ENCODE measurements around the gene SH3PXD2A. TPM values are rescaled to one million over a fixed set of nuclear protein-coding genes. Genes with fewer than 3 reads are reported as not detected.

The SH3PXD2A gene
- total and polyA plus RNA-seq, 3 donors from 2014 or later: 10.8 to 12.1 (median 12.0) TPM

- DNase-seq: no peak
- Histone ChIP-seq H3K4me3 (no peak overlapping the region), H3K27ac (no peak overlapping the region), H3K4me1 (peaks cover 1% of the 10 kb centered on the region), H3K27me3 (no peaks in the 10 kb centered on the region), H3K9me3 (no peaks in the 10 kb centered on the region), H3K36me3 (ENCODE audit: low read depth, missing control alignments) (no peaks in the 10 kb centered on the region)
- intact Hi-C loops (cut with DNase I; ENCODE audit: low total_unique reads): no loop called here
- WGBS, 2 donors: 93% methylated on average over 7 of the region's 7 CpGs
- TF ChIP-seq, protein P1, sequence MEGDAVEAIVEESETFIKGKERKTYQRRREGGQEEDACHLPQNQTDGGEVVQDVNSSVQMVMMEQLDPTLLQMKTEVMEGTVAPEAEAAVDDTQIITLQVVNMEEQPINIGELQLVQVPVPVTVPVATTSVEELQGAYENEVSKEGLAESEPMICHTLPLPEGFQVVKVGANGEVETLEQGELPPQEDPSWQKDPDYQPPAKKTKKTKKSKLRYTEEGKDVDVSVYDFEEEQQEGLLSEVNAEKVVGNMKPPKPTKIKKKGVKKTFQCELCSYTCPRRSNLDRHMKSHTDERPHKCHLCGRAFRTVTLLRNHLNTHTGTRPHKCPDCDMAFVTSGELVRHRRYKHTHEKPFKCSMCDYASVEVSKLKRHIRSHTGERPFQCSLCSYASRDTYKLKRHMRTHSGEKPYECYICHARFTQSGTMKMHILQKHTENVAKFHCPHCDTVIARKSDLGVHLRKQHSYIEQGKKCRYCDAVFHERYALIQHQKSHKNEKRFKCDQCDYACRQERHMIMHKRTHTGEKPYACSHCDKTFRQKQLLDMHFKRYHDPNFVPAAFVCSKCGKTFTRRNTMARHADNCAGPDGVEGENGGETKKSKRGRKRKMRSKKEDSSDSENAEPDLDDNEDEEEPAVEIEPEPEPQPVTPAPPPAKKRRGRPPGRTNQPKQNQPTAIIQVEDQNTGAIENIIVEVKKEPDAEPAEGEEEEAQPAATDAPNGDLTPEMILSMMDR (IDR thresholded peaks at IDR 0.05): no peak
- TF ChIP-seq POLR2A (IDR thresholded peaks at IDR 0.05): no peak
These were observed 294.5 kb downstream of the SH3PXD2A start for GRCh38 chr10:103560886-103561285.

DNA sequence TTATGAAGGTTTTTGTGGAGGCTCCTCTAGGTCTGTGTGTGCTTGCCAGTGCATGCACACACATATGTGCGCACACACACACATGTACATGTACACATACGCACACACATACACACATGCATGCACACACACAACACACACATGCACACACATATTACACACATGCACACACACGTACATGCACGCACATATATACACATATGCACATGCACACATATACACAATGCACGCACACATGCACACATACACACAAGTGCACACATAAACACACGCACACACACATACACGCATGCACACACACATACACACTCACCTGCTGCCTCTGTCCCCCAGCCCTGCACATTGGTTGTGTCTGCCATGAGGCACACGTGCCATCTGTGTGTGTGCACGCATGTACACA, 295.6 kb downstream of the SH3PXD2A start:
- WGBS, 2 donors: 76 to 80% methylated on average over 9 of the region's 9 CpGs
- intact Hi-C loops (cut with DNase I; ENCODE audit: low total_unique reads): no loop called here
- Histone ChIP-seq H3K27me3 (no peaks in the 10 kb centered on the region), H3K27ac (no peak overlapping the region), H3K9me3 (no peaks in the 10 kb centered on the region), H3K36me3 (ENCODE audit: low read depth, missing control alignments) (no peaks in the 10 kb centered on the region), H3K4me3 (no peak overlapping the region), H3K4me1 (peaks cover 8% of the 10 kb centered on the region)
- DNase-seq: no peak
- TF ChIP-seq, protein P1 (IDR thresholded peaks at IDR 0.05): no peak
- no peak for TF ChIP-seq POLR2A (IDR thresholded peaks at IDR 0.05)

DNA sequence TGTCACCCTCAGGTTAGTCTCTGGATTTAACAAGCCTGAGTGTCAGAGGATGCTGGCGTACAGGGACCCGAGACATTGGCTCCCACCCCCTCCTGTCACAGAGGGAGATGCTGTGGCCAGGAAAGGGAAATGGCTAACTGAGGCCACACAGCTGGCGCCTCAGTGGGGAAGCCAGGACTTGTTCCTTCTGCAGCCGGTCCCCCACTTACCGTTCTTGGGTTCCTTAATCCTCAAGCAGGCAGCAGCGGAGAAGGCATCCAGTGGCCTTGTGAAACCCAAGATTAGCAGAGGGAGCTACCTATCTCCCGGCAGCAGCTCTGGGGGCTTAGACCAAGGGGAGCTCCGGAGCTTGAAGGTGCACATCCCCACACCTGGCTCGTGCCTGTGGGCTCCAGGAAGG, 296.5 kb downstream of the SH3PXD2A start:
- no peak overlapping the region for H3K27ac ChIP-seq
- TF ChIP-seq, protein P1 (IDR thresholded peaks at IDR 0.05): no peak
- TF ChIP-seq POLR2A (IDR thresholded peaks at IDR 0.05): no peak

GRCh38 chr10:103557455-103557854, 297.9 kb downstream of the SH3PXD2A start:
- Histone ChIP-seq H3K27me3 (no peaks in the 10 kb centered on the region), H3K4me1 (peaks cover 8% of the 10 kb centered on the region), H3K4me3 (no peak overlapping the region), H3K36me3 (ENCODE audit: low read depth, missing control alignments) (no peaks in the 10 kb centered on the region), H3K9me3 (no peaks in the 10 kb centered on the region), H3K27ac (no peak overlapping the region)
- intact Hi-C loops (cut with DNase I; ENCODE audit: low total_unique reads): no loop called here
- DNase-seq: no peak
- WGBS, 2 donors: 94 to 96% methylated on average over 9 to 10 of the region's 10 CpGs
- no peak for TF ChIP-seq POLR2A (IDR thresholded peaks at IDR 0.05)
- TF ChIP-seq, protein P1 (IDR thresholded peaks at IDR 0.05): no peak

More for the DNA sequence above, 296.5 kb downstream of the SH3PXD2A start:
- DNase-seq: no peak
- H3K4me1 ChIP-seq: peaks cover 8% of the 10 kb centered on the region
- no peaks in the 10 kb centered on the region for H3K36me3 ChIP-seq (ENCODE audit: low read depth, missing control alignments)
- H3K9me3 ChIP-seq: no peaks in the 10 kb centered on the region
- intact Hi-C loops (cut with DNase I; ENCODE audit: low total_unique reads): no loop called here
- H3K4me3 ChIP-seq: no peak overlapping the region
- no peaks in the 10 kb centered on the region for H3K27me3 ChIP-seq
- 73 to 90% methylated on average over 8 to 9 of the region's 9 CpGs for WGBS, 2 donors

DNA sequence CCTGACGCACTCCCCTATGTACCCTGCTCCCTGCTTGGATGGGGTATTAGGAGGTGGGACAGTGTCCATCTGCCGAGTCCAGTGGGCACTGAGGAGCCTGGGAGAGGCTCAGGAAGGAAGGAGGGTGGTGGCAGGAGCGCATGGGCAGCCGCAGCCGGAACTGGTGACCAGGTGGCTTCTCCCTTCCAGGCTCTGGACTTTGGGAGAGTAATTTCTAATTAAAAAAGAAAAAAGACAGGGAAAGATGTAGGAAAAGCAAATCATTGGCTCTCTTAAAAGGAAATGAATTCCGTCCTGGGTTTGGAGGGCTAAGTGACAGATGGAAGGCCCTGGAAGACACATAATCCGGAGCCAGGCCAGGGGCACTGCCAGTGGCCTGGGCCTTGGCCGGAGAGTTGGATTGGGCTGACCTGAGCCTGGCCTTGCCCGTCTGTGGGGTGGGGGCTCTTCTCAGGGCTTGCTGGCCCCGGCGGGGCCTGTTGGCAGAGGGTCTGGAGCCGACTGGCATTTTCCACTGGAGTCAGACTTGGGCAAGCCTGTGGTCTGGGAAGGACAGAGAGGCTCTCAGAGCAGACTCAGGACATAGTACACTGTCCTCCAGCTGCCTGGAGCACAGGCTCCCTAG, 298.9 kb downstream of the SH3PXD2A start:
- 85 to 90% methylated on average over 7 to 12 of the region's 12 CpGs for WGBS, 2 donors
- DNase-seq: no peak
- intact Hi-C loops (cut with DNase I; ENCODE audit: low total_unique reads): no loop called here
- H3K27me3 ChIP-seq: no peaks in the 10 kb centered on the region
- peaks cover 8% of the 10 kb centered on the region for H3K4me1 ChIP-seq
- no peaks in the 10 kb centered on the region for H3K9me3 ChIP-seq
- no peak overlapping the region for H3K27ac ChIP-seq
- no peak for TF ChIP-seq POLR2A (IDR thresholded peaks at IDR 0.05)
- TF ChIP-seq, protein P1 (IDR thresholded peaks at IDR 0.05): no peak
- H3K36me3 ChIP-seq (ENCODE audit: low read depth, missing control alignments): no peaks in the 10 kb centered on the region
- no peak overlapping the region for H3K4me3 ChIP-seq
